Astrocyte (in vitro differentiated cells and primary cell): ENCODE measurements around the gene LILRB5.

ENCODE experiments used
- CTCF ChIP-seq: IDR thresholded peaks from 2 replicates; pipeline ENCODE4 v1.5.1; 2011; ENCODE audit warnings: low read depth, mild to moderate bottlenecking, inconsistent platforms, low read length, moderate library complexity; ENCODE audit not compliant: insufficient read depth
- EZH2 ChIP-seq: IDR thresholded peaks from 2 replicates; pipeline ENCODE4 v1.6.1; 2012; ENCODE audit warnings: mild to moderate bottlenecking, low read length, inconsistent platforms; ENCODE audit not compliant: insufficient read depth

- no peak for TF ChIP-seq CTCF
- no peak for TF ChIP-seq EZH2
These were observed 24.1 kb upstream of the LILRB5 start, which contains the start of gene LILRB2 for GRCh38 chr19:54281007-54281728.
